SK-N-SH treated with all-trans-retinoic acid at 6 μM for 48 hours (cell line): ENCODE measurements around the gene PRKD2.

ENCODE experiments used
- CSDC2 ChIP-seq: fragments of 250-450 bp; sonication (Bioruptor Pico); IDR thresholded peaks from 2 replicates; pipeline ENCODE4 v1.5.0; 2020; ENCODE audit warnings: mild to moderate bottlenecking, moderate library complexity
- PPARA ChIP-seq: fragments of 250-450 bp; sonication (Bioruptor Pico); IDR thresholded peaks from 2 replicates; pipeline ENCODE4 v1.5.0; 2020; ENCODE audit warnings: mild to moderate bottlenecking, borderline replicate concordance
- SNAI2 ChIP-seq: fragments of 250-450 bp; sonication (Bioruptor Pico); IDR thresholded peaks from 2 replicates; pipeline ENCODE4 v1.5.0; 2020; ENCODE audit warnings: mild to moderate bottlenecking, moderate library complexity
- TOX ChIP-seq: fragments of 250-450 bp; sonication (Bioruptor Pico); IDR thresholded peaks from 2 replicates; pipeline ENCODE4 v1.8.0; 2021; ENCODE audit warnings: mild to moderate bottlenecking, moderate library complexity, borderline replicate concordance
- ZFP3 ChIP-seq: fragments of 250-450 bp; sonication (Bioruptor Pico); IDR thresholded peaks from 2 replicates; pipeline ENCODE4 v1.5.0; 2020; ENCODE audit warnings: mild to moderate bottlenecking, moderate library complexity
- ZNF8 ChIP-seq: fragments of 450-650 bp; formaldehyde crosslinking; IDR thresholded peaks from 2 replicates; pipeline ENCODE4 v1.5.0; 2020; ENCODE audit warnings: mild to moderate bottlenecking, moderate library complexity
- TF ChIP-seq, protein P1 (sequence below): fragments of 250-450 bp; sonication (Bioruptor Pico); IDR thresholded peaks from 2 replicates; pipeline ENCODE4 v1.8.0; 2020; ENCODE audit warnings: mild to moderate bottlenecking, moderate library complexity, borderline replicate concordance

DNA sequence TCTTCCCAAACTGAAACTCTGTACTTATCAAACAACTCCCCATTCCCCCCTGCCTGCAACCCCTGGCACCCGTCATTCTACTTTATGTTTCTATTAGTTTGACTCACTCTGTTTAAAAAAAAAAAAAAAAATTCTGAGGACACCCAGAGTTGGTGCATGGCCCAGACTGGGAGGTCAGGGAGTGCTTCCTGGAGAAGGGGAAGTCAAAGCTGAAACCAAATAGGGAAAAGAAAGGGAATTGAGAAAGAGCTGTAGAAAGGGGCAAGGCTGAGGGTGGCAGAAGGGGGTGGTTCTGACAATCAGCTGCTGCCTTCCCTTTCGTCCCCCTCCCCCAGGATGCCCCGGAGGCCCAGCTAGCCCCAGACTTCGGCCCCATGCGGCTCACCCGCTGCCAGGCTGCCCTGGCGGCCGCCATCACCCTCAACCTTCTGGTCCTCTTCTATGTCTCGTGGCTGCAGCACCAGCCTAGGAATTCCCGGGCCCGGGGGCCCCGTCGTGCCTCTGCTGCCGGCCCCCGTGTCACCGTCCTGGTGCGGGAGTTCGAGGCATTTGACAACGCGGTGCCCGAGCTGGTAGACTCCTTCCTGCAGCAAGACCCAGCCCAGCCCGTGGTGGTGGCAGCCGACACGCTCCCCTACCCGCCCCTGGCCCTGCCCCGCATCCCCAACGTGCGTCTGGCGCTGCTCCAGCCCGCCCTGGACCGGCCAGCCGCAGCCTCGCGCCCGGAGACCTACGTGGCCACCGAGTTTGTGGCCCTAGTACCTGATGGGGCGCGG lies 38.4 kb upstream of the PRKD2 start:
- TF ChIP-seq SNAI2 (CRISPR knock-in tag) (no peak), ZNF8 (no peak), PPARA (CRISPR knock-in tag) (no peak), CSDC2 (CRISPR knock-in tag) (no peak), ZFP3 (no peak), TOX (CRISPR knock-in tag) (no peak)
- TF ChIP-seq, protein P1, sequence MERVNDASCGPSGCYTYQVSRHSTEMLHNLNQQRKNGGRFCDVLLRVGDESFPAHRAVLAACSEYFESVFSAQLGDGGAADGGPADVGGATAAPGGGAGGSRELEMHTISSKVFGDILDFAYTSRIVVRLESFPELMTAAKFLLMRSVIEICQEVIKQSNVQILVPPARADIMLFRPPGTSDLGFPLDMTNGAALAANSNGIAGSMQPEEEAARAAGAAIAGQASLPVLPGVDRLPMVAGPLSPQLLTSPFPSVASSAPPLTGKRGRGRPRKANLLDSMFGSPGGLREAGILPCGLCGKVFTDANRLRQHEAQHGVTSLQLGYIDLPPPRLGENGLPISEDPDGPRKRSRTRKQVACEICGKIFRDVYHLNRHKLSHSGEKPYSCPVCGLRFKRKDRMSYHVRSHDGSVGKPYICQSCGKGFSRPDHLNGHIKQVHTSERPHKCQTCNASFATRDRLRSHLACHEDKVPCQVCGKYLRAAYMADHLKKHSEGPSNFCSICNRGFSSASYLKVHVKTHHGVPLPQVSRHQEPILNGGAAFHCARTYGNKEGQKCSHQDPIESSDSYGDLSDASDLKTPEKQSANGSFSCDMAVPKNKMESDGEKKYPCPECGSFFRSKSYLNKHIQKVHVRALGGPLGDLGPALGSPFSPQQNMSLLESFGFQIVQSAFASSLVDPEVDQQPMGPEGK (CRISPR knock-in tag) = no peak
